ENCODE data around the gene ADAM17. TPM values are rescaled to one million over a fixed set of nuclear protein-coding genes. Genes with fewer than 3 reads are reported as not detected.
A peak's percentile ranks its signal among the peaks of the same experiment; 100 is the strongest.

Gene ADAM17
- polyA plus RNA-seq, 3 donors: 30.2 to 34.8 (median 30.9) TPM

DNA sequence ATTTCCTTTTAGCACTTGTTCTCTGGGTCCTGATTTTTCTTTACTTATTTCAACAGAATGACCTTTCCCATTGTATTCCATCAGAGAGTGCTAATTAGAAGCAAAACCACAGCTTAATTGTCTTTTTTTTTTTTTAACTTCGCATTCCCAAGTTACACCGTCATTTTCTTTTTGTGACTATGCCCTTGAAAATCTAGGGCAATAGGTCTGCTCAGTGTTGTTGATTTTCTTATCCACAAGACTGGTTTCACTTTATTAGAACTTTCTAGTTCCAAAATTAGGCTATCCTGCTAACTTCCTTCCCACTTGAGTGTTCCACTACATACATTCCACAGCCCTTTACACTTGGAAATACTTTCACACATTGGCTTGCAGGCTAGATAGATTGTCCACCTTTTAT, 18.7 kb upstream of the ADAM17 start:
- no peaks in the 10 kb centered on the region for H3K9me3 ChIP-seq (replicated peaks in 1 of 2; ENCODE audit: control insufficient read depth in 1 of 2, insufficient read depth in 1 of 2, low read length in 2 of 2)
- no peaks in the 10 kb centered on the region for H4K20me1 ChIP-seq (ENCODE audit: insufficient read depth, low read length)
- Mint-ChIP-seq H3K9me3 (no peaks in the 10 kb centered on the region), H3K27ac (no peak overlapping the region), H3K4me3 (no peak overlapping the region), H3K4me1 (no peaks in the 10 kb centered on the region), H3K36me3 (no peaks in the 10 kb centered on the region), H3K27me3 (ENCODE audit: low read depth in 3 of 3) (peaks cover 0 to 1% (median 0%) of the 10 kb centered on the region in 3 donors)
- intact Hi-C loops (cut with micrococcal nuclease): no loop called here
- H3K27ac ChIP-seq (ENCODE audit: low read depth in 1 of 2, low read length in 2 of 2): no peak overlapping the region
- H3K4me1 ChIP-seq (ENCODE audit: control insufficient read depth in 1 of 2, insufficient read depth in 2 of 2, low read length in 2 of 2): no peaks in the 10 kb centered on the region
- H3K79me2 ChIP-seq (ENCODE audit: insufficient read depth, low read length): no peaks in the 10 kb centered on the region
- no peaks in the 10 kb centered on the region for H3K27me3 ChIP-seq (ENCODE audit: control insufficient read depth in 2 of 2, insufficient read depth in 2 of 2, low read length in 2 of 2)
- TF ChIP-seq, protein P1, sequence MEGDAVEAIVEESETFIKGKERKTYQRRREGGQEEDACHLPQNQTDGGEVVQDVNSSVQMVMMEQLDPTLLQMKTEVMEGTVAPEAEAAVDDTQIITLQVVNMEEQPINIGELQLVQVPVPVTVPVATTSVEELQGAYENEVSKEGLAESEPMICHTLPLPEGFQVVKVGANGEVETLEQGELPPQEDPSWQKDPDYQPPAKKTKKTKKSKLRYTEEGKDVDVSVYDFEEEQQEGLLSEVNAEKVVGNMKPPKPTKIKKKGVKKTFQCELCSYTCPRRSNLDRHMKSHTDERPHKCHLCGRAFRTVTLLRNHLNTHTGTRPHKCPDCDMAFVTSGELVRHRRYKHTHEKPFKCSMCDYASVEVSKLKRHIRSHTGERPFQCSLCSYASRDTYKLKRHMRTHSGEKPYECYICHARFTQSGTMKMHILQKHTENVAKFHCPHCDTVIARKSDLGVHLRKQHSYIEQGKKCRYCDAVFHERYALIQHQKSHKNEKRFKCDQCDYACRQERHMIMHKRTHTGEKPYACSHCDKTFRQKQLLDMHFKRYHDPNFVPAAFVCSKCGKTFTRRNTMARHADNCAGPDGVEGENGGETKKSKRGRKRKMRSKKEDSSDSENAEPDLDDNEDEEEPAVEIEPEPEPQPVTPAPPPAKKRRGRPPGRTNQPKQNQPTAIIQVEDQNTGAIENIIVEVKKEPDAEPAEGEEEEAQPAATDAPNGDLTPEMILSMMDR (IDR thresholded peaks at IDR 0.05): no peak
- no peak overlapping the region for H3K4me3 ChIP-seq (replicated peaks in 1 of 3; ENCODE audit: low read depth in 2 of 3, low read length in 3 of 3)
- 100% methylated on average over 1 of the region's 2 CpGs for WGBS (ENCODE audit: insufficient coverage)
- no peak for DNase-seq
- no peak overlapping the region for H2AFZ ChIP-seq (ENCODE audit: insufficient read depth, low read depth, low read length, poor library complexity, severe bottlenecking)
- no peak overlapping the region for H3K4me2 ChIP-seq (replicated peaks; ENCODE audit: extremely low read depth, low read length, poor library complexity, severe bottlenecking)
- H3K9ac ChIP-seq (ENCODE audit: insufficient read depth, low read length, poor library complexity, severe bottlenecking): no peak overlapping the region
- H3K36me3 ChIP-seq (replicated peaks in 1 of 2; ENCODE audit: control insufficient read depth in 1 of 2, insufficient read depth in 2 of 2, low read length in 2 of 2): no peaks in the 10 kb centered on the region

DNA sequence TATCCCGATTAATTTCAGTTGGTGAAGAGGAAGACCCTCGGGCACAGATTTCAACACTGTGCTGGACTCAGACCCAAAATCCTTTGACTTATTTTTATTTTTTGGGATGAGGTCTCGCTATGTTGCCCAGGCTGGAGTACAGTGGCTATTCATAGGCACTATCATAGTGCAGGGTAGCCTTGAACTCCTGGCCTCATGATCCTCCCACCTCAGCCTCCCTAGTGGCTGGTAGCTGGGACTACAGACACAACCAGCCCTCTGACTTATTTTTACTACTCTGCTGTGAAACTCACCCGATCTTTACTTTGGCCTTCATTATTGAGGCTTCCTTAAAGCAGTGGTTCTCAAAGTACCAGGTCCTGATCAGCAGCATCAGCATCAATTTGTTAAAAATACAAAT, 18.2 kb upstream of the ADAM17 start:
- Histone ChIP-seq H3K27me3 (ENCODE audit: control insufficient read depth in 2 of 2, insufficient read depth in 2 of 2, low read length in 2 of 2) (no peaks in the 10 kb centered on the region), H3K4me2 (replicated peaks; ENCODE audit: extremely low read depth, low read length, poor library complexity, severe bottlenecking) (no peak overlapping the region), H3K9me3 (replicated peaks in 1 of 2; ENCODE audit: control insufficient read depth in 1 of 2, insufficient read depth in 1 of 2, low read length in 2 of 2) (no peaks in the 10 kb centered on the region), H3K36me3 (replicated peaks in 1 of 2; ENCODE audit: control insufficient read depth in 1 of 2, insufficient read depth in 2 of 2, low read length in 2 of 2) (no peaks in the 10 kb centered on the region), H4K20me1 (ENCODE audit: insufficient read depth, low read length) (no peaks in the 10 kb centered on the region), H3K4me1 (ENCODE audit: control insufficient read depth in 1 of 2, insufficient read depth in 2 of 2, low read length in 2 of 2) (no peaks in the 10 kb centered on the region), H3K4me3 (replicated peaks in 1 of 3; ENCODE audit: low read depth in 2 of 3, low read length in 3 of 3) (no peak overlapping the region), H2AFZ (ENCODE audit: insufficient read depth, low read depth, low read length, poor library complexity, severe bottlenecking) (no peak overlapping the region), H3K27ac (ENCODE audit: low read depth in 1 of 2, low read length in 2 of 2) (no peak overlapping the region), H3K79me2 (ENCODE audit: insufficient read depth, low read length) (no peaks in the 10 kb centered on the region), H3K9ac (ENCODE audit: insufficient read depth, low read length, poor library complexity, severe bottlenecking) (no peak overlapping the region)
- 80% methylated on average over 2 of the region's 4 CpGs for WGBS (ENCODE audit: insufficient coverage)
- Mint-ChIP-seq H3K36me3 (no peaks in the 10 kb centered on the region), H3K4me1 (no peaks in the 10 kb centered on the region), H3K9me3 (no peaks in the 10 kb centered on the region), H3K27me3 (ENCODE audit: low read depth in 3 of 3) (peaks cover 0 to 1% (median 0%) of the 10 kb centered on the region in 3 donors), H3K27ac (no peak overlapping the region), H3K4me3 (no peak overlapping the region)
- intact Hi-C loops (cut with micrococcal nuclease): no loop called here
- DNase-seq: no peak
- TF ChIP-seq, protein P1 (IDR thresholded peaks at IDR 0.05): peak; percentile 20
